HG02973 (cell line): ENCODE measurements around the gene LAMB1.
"Not testable (repeated sequence)": the region's sequence is repeated elsewhere in the genome, so short reads cannot be mapped to it uniquely, and the experiment has no call there.

ENCODE experiments used
- ATAC-seq: cut with Tn5 transposase; IDR thresholded peaks from one replicate; pipeline ENCODE4 v1.9.1; 2021; ENCODE audit warnings: moderate library complexity; ENCODE audit not compliant: unreplicated experiment

Gene LAMB1

GRCh38 chr7:107922886-107923285 lies 80.1 kb downstream of the LAMB1 start:
- ATAC-seq: no peak

GRCh38 chr7:107921826-107922225 lies 81.1 kb downstream of the LAMB1 start:
- not testable (repeated sequence) for ATAC-seq

GRCh38 chr7:107920048-107920772 lies 82.8 kb downstream of the LAMB1 start:
- ATAC-seq: no peak

- no peak for ATAC-seq
Measured at GRCh38 chr7:107918948-107919347, 84.0 kb downstream of the LAMB1 start.

- ATAC-seq: peak; percentile 80
Measured at GRCh38 chr7:107917763-107918651, 85.0 kb downstream of the LAMB1 start.

- no peak for ATAC-seq
Measured at GRCh38 chr7:107915541-107915940, 87.4 kb downstream of the LAMB1 start.

GRCh38 chr7:107914831-107915230 lies 88.1 kb downstream of the LAMB1 start:
- no peak for ATAC-seq

GRCh38 chr7:107913851-107914250 lies 89.1 kb downstream of the LAMB1 start:
- ATAC-seq: no peak

GRCh38 chr7:107911981-107912380 lies 91.0 kb downstream of the LAMB1 start:
- no peak for ATAC-seq

GRCh38 chr7:107909445-107909844 lies 93.5 kb downstream of the LAMB1 start:
- no peak for ATAC-seq

GRCh38 chr7:107907790-107908189 lies 95.2 kb downstream of the LAMB1 start:
- no peak for ATAC-seq

GRCh38 chr7:107902381-107902780 lies 100.6 kb downstream of the LAMB1 start:
- no peak for ATAC-seq

GRCh38 chr7:107900496-107901015 lies 102.4 kb downstream of the LAMB1 start:
- no peak for ATAC-seq

GRCh38 chr7:107898997-107899594 lies 103.9 kb downstream of the LAMB1 start:
- ATAC-seq: no peak

GRCh38 chr7:107892367-107892741 lies 110.6 kb downstream of the LAMB1 start:
- not testable (repeated sequence) for ATAC-seq

- ATAC-seq: peak; percentile 33
Measured at GRCh38 chr7:107891636-107892366, 111.2 kb downstream of the LAMB1 start.

GRCh38 chr7:107890962-107891635 lies 111.9 kb downstream of the LAMB1 start, which contains the start of gene DLD:
Gene DLD, plus strand, starts transcription at chr7:107891183. Its CDS starts 68 bp downstream, at chr7:107891251.
- peak; percentile 97 for ATAC-seq

GRCh38 chr7:107890493-107890961 lies 112.4 kb downstream of the LAMB1 start:
- no peak for ATAC-seq

- ATAC-seq: no peak
Measured at GRCh38 chr7:107889992-107890391, 113.0 kb downstream of the LAMB1 start.

GRCh38 chr7:107887827-107888226 lies 115.1 kb downstream of the LAMB1 start:
- not testable (repeated sequence) for ATAC-seq
